Medulla oblongata (tissue), 1 donor: Measurements from ENCODE around the gene PPP1R2C.

Experiments
- DNase-seq: peaks from one replicate; pipeline ENCODE4 v3.0.0-alpha.2; 2015; ENCODE audit errors: extremely low spot score

The PPP1R2C gene

DNA sequence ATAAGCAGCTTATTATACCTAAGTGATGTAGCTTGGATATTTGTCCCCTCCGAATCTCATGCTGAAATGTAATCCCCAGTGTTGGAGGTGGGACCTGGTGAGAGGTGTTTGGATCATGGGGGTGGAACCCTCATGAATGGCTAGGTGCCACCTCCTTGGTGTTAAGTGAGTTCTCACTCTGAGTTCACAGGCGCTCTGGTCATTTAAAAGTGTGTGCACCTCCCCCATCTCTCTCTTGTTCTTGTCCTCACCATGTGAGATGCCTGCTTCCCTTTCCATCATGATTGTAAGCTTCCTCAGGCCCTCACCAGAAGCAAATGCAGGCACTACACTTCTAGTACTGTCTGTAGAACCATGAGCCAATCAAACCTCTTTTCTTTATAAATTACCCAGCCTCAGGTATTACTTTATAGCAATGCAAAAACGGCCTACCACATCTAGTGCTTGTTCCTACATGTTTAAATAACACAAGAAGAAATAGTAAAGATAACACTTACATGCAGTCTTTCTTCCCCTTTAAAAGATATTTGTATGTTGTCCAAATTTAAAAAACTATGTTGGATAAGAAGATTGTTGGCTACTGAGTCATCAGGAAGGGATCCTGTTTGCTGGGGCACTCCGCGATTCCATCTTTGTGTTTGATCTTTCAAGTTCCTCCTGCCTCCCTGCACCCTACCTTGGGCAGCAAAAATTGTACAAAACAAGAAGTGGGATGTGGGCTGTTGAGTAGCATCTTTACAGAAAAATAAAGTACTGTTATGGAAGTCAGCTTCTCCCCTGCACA, 29.7 kb downstream of the PPP1R2C start:
- DNase-seq: no peak

DNA sequence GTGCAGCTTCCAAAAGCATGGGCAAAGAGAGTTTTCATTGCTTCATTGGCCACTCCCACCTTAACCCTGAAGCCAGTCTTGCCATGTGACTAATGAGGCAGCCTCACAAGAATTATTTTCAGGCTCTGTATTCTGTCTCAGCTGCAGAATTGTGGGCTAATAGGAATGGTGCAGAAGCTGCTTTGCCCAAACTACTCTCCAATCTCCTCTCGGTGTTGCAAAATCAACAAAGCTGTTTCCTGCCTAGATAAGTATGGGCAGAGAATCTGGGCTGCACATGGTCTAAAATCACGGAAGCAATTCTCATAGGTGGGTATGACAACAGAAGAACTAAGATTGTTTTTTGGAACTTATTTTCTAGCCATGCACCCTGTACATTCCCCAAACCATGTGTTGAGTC, 31.4 kb downstream of the PPP1R2C start:
- no peak for DNase-seq

DNA sequence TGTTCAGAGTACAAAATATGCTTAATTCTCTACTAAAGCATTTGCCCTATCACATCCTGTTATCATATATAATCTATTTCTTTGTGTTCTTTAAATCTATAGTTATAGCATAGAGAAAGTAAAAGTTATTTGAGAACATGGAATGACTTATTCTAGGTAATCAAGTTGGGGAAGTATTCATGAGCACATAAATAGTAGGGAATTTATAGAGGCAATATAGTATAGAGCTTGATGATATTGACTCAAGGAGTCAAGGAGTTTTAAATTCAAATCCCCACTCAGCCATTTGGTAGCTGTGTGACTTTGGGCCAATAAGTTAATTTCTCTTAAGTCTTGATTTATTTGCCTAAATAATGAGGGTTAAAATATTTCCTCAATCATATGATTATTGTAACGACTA, 37.5 kb downstream of the PPP1R2C start:
- DNase-seq: no peak

DNA sequence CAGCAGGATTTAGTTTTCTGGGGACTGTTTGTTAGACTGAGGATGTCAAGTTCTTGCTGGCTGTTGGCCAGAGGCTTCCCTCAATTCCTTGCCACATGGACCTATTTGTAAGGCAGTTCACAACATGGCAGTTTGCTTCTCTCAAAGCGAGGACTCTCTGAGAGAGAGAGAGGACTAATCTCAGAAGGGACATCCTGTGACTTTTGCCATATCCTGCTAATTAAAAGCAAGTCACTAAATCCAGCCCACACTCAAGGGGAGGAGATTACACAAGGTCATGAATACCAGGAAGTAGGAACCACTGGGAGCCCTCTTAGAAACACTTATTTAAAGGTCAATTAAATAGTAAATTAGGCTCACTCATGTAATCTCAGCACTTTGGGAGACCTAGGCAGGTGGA, 38.2 kb downstream of the PPP1R2C start:
- DNase-seq: no peak

DNA sequence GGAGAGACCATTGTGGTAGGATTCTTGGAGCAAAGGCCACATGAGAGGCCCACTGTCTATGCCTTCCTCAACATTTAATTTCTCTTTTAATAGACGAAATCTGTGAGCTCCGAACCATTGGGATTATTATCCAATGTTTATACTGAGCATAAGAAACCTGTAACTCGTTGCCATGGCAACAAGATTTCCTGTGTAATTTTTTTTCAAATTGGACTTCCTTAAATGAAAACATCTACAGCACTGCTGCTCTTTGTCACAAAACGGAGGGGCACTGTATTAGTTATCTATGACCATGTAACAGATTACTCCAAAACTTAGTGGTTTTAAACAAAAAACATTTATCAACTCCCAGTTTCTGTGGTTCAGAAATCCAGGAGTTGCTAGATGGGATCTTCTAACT, 38.7 kb downstream of the PPP1R2C start:
- no peak for DNase-seq

DNA sequence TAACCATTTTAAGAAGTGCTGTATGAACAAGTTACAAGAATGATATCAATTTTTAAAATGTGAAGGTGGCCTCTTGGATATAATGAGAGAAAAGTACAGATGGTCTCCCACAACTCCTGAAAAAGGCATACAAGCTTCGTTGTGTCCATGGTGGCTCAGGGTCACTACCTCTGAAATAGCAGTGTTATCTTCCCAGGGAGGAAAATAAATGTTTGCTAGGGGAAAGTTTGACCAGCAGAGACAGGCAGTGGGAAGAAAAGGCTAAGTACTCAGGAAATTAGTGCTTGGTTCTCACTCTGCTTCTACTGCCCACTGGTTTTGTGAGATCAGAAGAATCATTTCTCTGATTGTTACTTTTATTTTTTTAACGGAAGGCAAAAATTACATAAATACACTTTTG, 39.4 kb downstream of the PPP1R2C start:
- DNase-seq: no peak

DNA sequence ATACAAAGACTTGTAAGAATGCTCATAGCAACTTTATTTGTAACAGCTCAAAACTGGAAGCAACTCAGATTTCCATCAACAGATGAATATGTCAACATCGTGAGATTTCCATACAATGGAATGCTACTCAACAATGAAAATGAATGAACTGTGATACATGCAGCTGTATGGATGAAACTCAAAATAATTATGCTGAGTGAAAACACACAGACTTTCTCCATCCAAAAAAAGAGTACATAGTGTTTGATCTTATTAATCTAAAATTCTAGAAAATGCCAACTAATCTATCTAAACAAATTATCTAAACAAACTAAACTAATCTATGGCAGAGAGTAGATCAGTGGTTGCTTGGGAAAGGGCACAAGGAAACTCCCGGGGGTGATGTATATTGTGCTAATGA, 42.7 kb downstream of the PPP1R2C start:
- DNase-seq: no peak

DNA sequence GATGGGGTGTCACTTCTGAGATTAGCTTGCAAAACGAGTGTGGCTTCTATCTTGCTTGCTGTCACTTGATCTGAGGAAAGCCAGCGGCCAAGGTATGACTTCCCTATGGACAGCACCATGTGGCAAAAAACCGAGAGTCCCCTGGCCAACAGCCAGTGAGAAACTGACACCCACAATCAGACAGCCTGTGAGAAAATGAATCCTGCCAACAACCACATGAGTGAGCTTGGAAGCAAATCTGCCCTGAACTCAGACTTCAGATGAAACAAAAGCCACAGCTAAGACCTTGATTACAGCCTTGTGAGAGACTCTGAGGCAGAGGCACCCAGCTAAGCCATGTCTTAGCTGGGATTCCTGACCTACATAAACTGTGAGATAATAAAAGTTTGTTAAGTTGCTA, 45.5 kb downstream of the PPP1R2C start:
- no peak for DNase-seq
